HFF-Myc (cell line): ENCODE data around the gene PPP6R3.
"Not testable (repeated sequence)": the region's sequence is repeated elsewhere in the genome, so short reads cannot be mapped to it uniquely, and the experiment has no call there.

ENCODE experiments used
- DNase-seq: peaks from one replicate; pipeline ENCODE4 v3.0.0-alpha.2; 2011; ENCODE audit warnings: low read depth; ENCODE audit errors: extremely low read depth
- H3K4me3 ChIP-seq: replicated peaks from 2 replicates; pipeline ENCODE4 v1.5.1; 2011; ENCODE audit warnings: low read depth, mild to moderate bottlenecking, control low read depth, low read length
- TF ChIP-seq, protein P1 (sequence below): IDR thresholded peaks from 2 replicates; pipeline ENCODE4 v1.5.1; 2012; ENCODE audit warnings: mild to moderate bottlenecking, low read depth, low read length, control low read depth; ENCODE audit errors: missing control alignments

The PPP6R3 gene

DNA sequence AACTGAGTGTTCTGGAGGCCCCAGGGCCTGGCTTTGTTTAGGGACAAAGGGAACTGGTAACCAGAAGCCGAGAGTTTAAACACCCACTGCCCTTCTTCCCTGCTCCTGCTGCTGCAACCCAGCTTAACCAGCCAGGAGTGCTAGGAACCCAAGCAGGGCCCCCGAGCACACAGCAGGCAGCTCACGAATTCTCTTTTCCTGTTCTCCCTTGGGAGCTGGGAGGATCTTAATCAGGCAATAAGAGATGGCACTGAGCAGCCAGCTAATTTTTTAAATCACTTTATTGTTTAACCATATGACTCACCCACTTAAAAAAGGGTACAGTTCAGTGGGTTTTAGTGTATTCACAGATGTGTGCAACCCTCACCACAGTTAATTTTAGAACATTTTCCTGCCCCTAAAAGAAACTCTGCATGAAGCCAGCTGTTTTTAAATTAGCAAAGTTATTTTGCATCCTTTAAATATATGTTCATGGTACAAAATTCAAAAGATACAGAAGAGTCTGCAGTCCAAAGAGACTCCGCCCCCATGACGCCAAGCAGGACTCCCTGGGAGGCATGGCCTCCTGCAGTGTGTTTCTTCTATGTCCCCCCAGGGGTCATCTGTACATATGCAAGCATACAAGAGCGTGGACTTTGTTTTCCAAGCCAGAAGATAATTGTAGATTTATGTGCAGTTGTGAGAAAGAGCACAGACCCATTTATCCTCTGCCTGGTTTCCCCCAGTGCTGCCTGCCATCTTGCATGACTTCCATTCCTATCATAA lies 18.9 kb upstream of the PPP6R3 start:
- TF ChIP-seq, protein P1, sequence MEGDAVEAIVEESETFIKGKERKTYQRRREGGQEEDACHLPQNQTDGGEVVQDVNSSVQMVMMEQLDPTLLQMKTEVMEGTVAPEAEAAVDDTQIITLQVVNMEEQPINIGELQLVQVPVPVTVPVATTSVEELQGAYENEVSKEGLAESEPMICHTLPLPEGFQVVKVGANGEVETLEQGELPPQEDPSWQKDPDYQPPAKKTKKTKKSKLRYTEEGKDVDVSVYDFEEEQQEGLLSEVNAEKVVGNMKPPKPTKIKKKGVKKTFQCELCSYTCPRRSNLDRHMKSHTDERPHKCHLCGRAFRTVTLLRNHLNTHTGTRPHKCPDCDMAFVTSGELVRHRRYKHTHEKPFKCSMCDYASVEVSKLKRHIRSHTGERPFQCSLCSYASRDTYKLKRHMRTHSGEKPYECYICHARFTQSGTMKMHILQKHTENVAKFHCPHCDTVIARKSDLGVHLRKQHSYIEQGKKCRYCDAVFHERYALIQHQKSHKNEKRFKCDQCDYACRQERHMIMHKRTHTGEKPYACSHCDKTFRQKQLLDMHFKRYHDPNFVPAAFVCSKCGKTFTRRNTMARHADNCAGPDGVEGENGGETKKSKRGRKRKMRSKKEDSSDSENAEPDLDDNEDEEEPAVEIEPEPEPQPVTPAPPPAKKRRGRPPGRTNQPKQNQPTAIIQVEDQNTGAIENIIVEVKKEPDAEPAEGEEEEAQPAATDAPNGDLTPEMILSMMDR, result no peak
- no peak for DNase-seq
- no peak overlapping the region for H3K4me3 ChIP-seq

DNA sequence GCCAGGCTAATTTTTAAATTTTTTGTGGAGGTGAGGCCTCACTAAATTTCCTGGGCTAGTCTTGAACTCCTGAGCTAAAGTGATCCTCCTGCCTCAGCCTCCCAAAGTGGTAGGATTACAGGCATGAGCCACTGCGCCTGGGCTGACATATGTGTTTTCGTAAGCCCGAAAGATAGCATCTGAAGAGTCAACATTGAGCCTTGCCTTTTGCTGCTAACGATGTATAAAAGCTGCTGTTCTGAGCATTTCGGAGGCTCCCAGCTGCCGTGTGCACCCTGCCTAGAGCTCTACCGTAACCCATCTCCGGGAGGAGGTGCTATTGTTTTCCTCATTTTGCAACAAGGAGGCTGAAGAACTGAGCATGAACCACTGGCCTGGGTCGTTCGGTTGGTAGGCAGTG lies 18.1 kb upstream of the PPP6R3 start:
- DNase-seq, result no peak
- TF ChIP-seq, protein P1, result no peak
- H3K4me3 ChIP-seq, result no peak overlapping the region

DNA sequence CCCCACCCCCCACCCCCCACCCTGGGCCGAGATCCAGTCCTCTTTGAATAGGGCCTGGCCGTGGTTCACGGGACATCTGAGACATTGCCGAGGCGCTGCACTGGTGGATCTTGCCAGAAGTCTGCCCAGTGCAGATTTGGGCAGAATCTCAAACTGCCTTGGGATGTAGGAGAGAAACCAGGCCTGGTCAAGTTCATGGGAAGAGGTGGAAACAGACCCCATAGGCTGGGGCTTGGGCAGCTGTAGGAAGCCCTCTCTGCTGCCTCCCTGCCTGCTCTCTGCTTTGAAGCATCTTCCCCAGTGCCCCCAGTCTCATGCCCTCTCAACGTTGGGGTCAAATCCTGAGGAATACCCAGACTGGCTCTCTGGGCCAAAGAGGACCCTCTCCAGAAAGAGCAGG lies 16.0 kb upstream of the PPP6R3 start:
- TF ChIP-seq, protein P1, result no peak
- no peak for DNase-seq

DNA sequence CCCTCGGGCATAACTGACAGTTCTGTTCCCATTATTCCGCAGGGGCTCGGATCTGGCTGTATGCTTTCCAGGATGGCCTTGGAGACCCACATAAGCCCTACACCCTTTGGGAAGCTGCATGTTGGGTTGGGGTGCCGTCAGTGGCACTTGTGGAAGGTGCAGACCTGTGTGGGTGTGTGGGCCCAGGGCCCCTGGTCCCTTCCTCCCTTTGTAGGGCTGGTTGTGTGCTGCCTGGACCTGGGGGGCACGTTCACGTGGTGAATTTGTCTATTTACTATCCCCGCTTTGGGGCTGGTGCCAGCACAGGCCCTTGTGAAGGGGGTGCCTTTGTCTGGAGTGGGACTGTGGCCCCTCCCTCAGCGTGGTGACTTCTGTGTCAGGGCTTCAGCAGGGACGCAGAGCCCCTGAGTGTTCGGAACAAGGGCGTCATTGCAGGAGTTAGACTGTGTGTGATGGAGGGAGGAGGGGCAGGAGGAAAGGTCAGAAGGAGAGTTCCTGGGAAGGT lies 15.0 kb upstream of the PPP6R3 start:
- TF ChIP-seq, protein P1, result no peak
- no peak overlapping the region for H3K4me3 ChIP-seq
- no peak for DNase-seq

More for the DNA sequence above, 16.0 kb upstream of the PPP6R3 start:
- no peak overlapping the region for H3K4me3 ChIP-seq

DNA sequence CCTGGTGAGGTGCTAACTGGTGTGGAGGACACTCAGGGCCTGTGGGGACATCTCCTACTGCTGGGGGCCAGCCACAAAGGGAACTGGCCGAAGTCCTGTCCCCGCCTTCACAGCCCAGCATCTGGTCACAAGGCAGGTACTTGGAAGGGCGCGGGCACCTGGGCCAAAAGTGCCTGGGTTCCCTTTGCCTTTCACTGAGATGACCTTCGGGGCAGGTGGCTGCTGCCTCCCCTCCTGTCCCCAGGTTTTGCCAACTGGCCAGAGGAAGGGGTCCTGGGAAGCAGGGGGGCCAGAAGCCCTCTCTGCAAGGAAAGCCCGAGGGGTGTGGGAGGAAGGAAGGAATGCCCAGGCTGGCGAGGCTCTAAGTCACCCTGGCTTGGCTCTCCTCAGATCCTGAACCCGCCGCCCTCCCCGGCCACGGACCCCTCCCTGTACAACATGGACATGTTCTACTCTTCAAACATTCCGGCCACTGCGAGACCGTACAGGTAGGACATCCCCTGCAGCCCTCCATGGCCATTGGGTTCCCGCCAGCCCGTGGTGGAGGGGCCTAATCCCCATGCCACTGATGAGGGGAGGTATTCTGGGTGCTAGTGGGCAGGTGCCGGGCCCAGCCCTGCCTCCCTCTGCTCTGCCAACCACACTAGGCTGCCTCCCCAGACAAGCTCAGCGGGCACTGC lies 14.4 kb upstream of the PPP6R3 start:
- no peak for DNase-seq
- no peak overlapping the region for H3K4me3 ChIP-seq
- TF ChIP-seq, protein P1, result no peak

DNA sequence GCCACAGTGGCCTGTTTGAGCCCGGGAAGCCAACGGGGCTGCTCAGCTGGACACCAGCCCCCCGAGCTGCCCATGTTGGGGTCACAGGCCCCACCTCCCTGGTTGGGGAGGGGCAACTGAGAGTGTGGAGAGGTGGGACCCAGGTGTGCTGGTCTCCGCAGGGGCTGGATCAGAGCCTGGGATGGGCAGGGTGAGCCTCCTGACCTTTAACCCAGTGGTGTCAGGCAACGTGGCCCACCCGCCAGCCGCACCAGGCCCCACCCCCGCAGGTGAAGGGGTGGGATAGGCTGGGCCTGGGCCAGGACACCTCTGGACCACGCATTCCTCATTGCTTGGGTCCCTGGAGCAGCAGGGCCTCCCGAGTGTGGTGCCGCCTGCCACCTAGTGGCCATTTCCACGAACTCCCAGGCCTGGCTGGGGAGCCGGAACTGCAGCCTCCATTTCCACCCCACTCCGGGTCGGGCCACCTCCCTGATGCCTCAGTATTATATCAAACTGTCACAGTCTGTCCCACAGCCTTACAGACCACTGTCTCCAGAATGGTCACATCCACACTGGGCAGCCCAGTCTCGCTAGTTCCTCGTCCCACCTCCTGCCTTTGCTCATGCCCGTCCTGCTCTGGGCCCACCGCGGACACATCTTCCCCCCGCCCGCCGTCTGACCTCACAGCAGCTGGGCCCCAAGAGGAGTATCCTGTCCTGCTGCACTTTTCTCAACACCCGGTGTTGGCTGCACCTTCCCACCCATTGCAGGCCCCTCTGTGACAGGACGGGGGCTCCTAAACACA lies 13.3 kb upstream of the PPP6R3 start:
- no peak for DNase-seq
- no peak overlapping the region for H3K4me3 ChIP-seq
- TF ChIP-seq, protein P1, result peak; percentile 87

DNA sequence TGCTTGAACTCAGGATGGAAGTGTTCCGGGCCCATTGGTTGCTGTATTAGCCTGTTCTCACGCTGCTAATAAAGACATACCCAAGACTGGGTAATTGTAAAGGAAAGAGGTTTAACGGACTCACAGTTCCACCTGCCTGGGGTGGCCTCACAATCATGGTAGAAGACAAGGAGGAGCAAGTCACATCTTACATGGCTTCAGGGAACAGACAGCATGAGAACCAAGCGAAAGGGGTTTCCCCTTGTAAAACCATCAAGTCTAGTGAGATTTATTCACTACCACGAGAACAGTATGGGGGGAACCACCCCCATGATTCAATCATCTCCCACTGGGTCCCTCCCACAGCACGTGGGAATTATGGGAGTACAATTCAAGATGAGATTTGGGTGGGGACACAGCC lies 12.6 kb upstream of the PPP6R3 start:
- DNase-seq, H3K4me3 ChIP-seq: not testable (repeated sequence)
